ENCODE results near the gene CCL1. TPM values are rescaled to one million over a fixed set of nuclear protein-coding genes. Genes with fewer than 3 reads are reported as not detected.

Gene CCL1
- polyA plus RNA-seq, 3 donors, result not detected

DNA sequence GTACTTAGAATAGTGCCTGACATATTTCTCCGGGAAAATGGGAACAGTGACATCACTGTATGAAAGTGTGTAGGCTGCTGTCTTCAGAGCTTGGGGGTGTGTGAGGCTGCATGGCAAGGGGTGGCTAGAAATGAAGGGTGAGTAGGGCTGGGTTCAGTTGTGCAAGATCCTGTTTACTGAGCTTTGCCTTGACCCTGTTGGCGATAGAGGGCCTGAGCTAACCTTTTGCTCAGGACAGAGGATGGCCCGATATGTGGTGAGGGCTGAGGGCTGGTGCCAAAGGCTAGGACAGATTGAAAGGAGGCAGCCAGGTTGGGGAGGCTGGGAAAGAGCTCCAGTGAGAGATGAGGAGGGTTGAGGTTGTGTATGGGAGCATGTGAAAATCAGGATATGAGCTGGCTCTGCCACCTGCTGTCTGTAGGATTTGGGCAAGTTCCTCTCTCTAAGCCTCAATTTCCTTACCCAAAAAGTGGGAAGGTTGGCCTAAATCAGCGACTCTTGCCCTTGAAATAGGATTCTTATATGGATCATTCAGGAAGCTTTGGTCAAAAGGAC, 6.0 kb upstream of the CCL1 start:
- Histone ChIP-seq H4K20me1 (ENCODE audit: insufficient read depth, low read length) (no peaks in the 10 kb centered on the region), H3K27ac (ENCODE audit: low read depth in 1 of 2, low read length in 2 of 2) (peak overlapping the region; percentile 81 to 85), H2AFZ (ENCODE audit: insufficient read depth, low read depth, low read length, poor library complexity, severe bottlenecking) (peak overlapping the region; percentile 45), H3K27me3 (ENCODE audit: control insufficient read depth in 2 of 2, insufficient read depth in 2 of 2, low read length in 2 of 2) (no peaks in the 10 kb centered on the region), H3K4me2 (replicated peaks; ENCODE audit: extremely low read depth, low read length, poor library complexity, severe bottlenecking) (peak overlapping the region; percentile 66), H3K79me2 (ENCODE audit: insufficient read depth, low read length) (no peaks in the 10 kb centered on the region), H3K4me1 (ENCODE audit: control insufficient read depth in 1 of 2, insufficient read depth in 2 of 2, low read length in 2 of 2) (peaks cover 76 to 84% of the 10 kb centered on the region in 2 donors), H3K36me3 (replicated peaks in 1 of 2; ENCODE audit: control insufficient read depth in 1 of 2, insufficient read depth in 2 of 2, low read length in 2 of 2) (no peaks in the 10 kb centered on the region), H3K4me3 (replicated peaks in 1 of 3; ENCODE audit: low read depth in 2 of 3, low read length in 3 of 3) (peak overlapping the region in 1 of 3 experiments; percentile 58), H3K9ac (ENCODE audit: insufficient read depth, low read length, poor library complexity, severe bottlenecking) (no peak overlapping the region), H3K9me3 (replicated peaks in 1 of 2; ENCODE audit: control insufficient read depth in 1 of 2, insufficient read depth in 1 of 2, low read length in 2 of 2) (no peaks in the 10 kb centered on the region)
- intact Hi-C loops (cut with micrococcal nuclease), result loop anchor here in 1 of 2 donors (5.0 to 10.0 kb wide), 2 partner anchors 64 to 122 kb away; no protein-coding TSS in a partner anchor
- DNase-seq, result peak; percentile 53 to 74 (median 73)
- TF ChIP-seq, protein P1, sequence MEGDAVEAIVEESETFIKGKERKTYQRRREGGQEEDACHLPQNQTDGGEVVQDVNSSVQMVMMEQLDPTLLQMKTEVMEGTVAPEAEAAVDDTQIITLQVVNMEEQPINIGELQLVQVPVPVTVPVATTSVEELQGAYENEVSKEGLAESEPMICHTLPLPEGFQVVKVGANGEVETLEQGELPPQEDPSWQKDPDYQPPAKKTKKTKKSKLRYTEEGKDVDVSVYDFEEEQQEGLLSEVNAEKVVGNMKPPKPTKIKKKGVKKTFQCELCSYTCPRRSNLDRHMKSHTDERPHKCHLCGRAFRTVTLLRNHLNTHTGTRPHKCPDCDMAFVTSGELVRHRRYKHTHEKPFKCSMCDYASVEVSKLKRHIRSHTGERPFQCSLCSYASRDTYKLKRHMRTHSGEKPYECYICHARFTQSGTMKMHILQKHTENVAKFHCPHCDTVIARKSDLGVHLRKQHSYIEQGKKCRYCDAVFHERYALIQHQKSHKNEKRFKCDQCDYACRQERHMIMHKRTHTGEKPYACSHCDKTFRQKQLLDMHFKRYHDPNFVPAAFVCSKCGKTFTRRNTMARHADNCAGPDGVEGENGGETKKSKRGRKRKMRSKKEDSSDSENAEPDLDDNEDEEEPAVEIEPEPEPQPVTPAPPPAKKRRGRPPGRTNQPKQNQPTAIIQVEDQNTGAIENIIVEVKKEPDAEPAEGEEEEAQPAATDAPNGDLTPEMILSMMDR (IDR thresholded peaks at IDR 0.05), result no peak
- H3K27ac Mint-ChIP-seq, result no peak overlapping the region
- no peaks in the 10 kb centered on the region for H3K9me3 Mint-ChIP-seq
- 0% methylated on average over 3 of the region's 4 CpGs for WGBS (ENCODE audit: insufficient coverage)
- H3K4me1 Mint-ChIP-seq, result peaks cover 10% of the 10 kb centered on the region
- peaks cover 0 to 2% of the 10 kb centered on the region in 2 donors for H3K36me3 Mint-ChIP-seq
- no peaks in the 10 kb centered on the region for H3K27me3 Mint-ChIP-seq (ENCODE audit: low read depth in 3 of 3)
- no peak overlapping the region for H3K4me3 Mint-ChIP-seq

DNA sequence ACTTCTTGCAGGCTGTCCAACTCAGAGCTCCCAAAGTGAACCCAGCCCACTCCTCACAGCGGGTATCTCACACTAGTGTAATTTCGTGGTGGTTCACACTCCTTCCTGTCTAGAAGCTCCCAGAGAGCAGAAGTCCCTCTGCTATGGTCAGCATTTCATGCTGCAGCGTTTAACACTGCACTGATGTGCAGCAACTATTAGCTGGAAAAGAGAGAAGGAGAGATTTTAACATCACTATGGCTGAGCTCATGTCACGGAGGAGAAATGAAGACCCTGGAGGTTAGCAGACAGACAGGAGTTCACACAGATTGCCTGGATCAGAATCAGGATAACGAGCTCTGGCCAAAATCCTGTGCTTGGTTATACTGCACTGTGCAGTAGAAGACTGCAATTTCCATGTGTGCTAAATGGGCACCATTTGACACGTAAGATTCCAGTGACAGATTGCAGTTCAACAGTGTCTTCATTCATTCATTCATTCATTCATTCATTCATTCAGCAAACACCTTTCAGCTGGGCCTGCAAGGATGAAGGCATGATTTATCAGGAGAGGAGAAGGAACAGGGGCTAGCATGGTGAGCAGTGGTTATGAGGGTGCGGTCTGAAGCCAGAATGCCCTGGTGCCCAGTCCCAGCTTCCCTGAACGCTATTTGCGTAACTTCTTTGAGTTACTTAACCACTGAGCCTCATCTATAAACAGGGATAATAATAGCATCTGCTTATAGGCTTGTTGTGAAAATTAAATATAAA, 5.3 kb upstream of the CCL1 start:
- Histone ChIP-seq H3K79me2 (ENCODE audit: insufficient read depth, low read length) (no peaks in the 10 kb centered on the region), H3K4me2 (replicated peaks; ENCODE audit: extremely low read depth, low read length, poor library complexity, severe bottlenecking) (peak overlapping the region; percentile 66), H3K9ac (ENCODE audit: insufficient read depth, low read length, poor library complexity, severe bottlenecking) (no peak overlapping the region), H3K27me3 (ENCODE audit: control insufficient read depth in 2 of 2, insufficient read depth in 2 of 2, low read length in 2 of 2) (no peaks in the 10 kb centered on the region), H2AFZ (ENCODE audit: insufficient read depth, low read depth, low read length, poor library complexity, severe bottlenecking) (no peak overlapping the region), H3K36me3 (replicated peaks in 1 of 2; ENCODE audit: control insufficient read depth in 1 of 2, insufficient read depth in 2 of 2, low read length in 2 of 2) (no peaks in the 10 kb centered on the region), H3K4me1 (ENCODE audit: control insufficient read depth in 1 of 2, insufficient read depth in 2 of 2, low read length in 2 of 2) (peaks cover 76 to 87% of the 10 kb centered on the region in 2 donors), H3K27ac (ENCODE audit: low read depth in 1 of 2, low read length in 2 of 2) (peak overlapping the region; percentile 81 to 85), H3K4me3 (replicated peaks in 1 of 3; ENCODE audit: low read depth in 2 of 3, low read length in 3 of 3) (peak overlapping the region in 1 of 3 experiments; percentile 58), H3K9me3 (replicated peaks in 1 of 2; ENCODE audit: control insufficient read depth in 1 of 2, insufficient read depth in 1 of 2, low read length in 2 of 2) (no peaks in the 10 kb centered on the region), H4K20me1 (ENCODE audit: insufficient read depth, low read length) (no peaks in the 10 kb centered on the region)
- intact Hi-C loops (cut with micrococcal nuclease), result loop anchor here in 1 of 2 donors (5.0 to 10.0 kb wide), 2 partner anchors 64 to 121 kb away; no protein-coding TSS in a partner anchor
- peak; percentile 32 to 62 (median 58) for DNase-seq
- TF ChIP-seq, protein P1 (IDR thresholded peaks at IDR 0.05), result no peak
- Mint-ChIP-seq H3K27ac (no peak overlapping the region), H3K4me1 (peaks cover 15% of the 10 kb centered on the region), H3K36me3 (peaks cover 0 to 2% of the 10 kb centered on the region in 2 donors), H3K27me3 (ENCODE audit: low read depth in 3 of 3) (no peaks in the 10 kb centered on the region), H3K4me3 (no peak overlapping the region), H3K9me3 (no peaks in the 10 kb centered on the region)
- WGBS (ENCODE audit: insufficient coverage), result 42% methylated on average over 5 of the region's 9 CpGs

All from CD14-positive monocyte (primary cell).